Endothelial cell of umbilical vein (primary cell): Measurements from ENCODE around the gene ENO4. TPM values are rescaled to one million over a fixed set of nuclear protein-coding genes. Genes with fewer than 3 reads are reported as not detected.

Experiments
- BruUV-seq: library from RNA; stranded (reverse); fragments of 400-500 nt; replicated peaks from 2 replicates; lab custom pipeline; 2021; lab: Mats Ljungman, UMichigan
- CTCF ChIA-PET: fragments of 300-600, 350-600 bp; sonication (Branson Sonifier 250); formaldehyde crosslinking; loops from one replicate; lab custom pipeline; 2021; ENCODE audit warnings: antibody characterized with exemption, inconsistent platforms; lab: Charles Lee
- POLR2A ChIA-PET: fragments of 300-600, 350-600 bp; sonication (Branson Sonifier 250); formaldehyde crosslinking; loops from one replicate; lab custom pipeline; 2021; ENCODE audit warnings: antibody characterized with exemption, inconsistent platforms; lab: Charles Lee
- DNase-seq: peaks from one replicate; pipeline ENCODE4 v3.0.0-alpha.2; 2011; ENCODE audit warnings: low read depth, low spot score
- FAIRE-seq: peaks from 2 replicates; lab custom pipeline; 2011; peaks lifted over from hg19 to GRCh38; lab: Jason Lieb, UNC
- H2AFZ ChIP-seq: 2 replicates; pipeline ENCODE4 v1.6.0; 2012; ENCODE audit warnings: low read depth, low read length, control low read depth, inconsistent platforms
- H3K27ac ChIP-seq: 2 replicates; pipeline ENCODE4 v1.5.1; 2011; ENCODE audit warnings: low read depth, mild to moderate bottlenecking, control low read depth, low read length, moderate library complexity; ENCODE audit not compliant: insufficient read depth
- H3K27me3 ChIP-seq, 2 experiments: 2 replicates each; pipeline versions ENCODE4 v1.6.0 to v1.6.1; 2011; ENCODE audit warnings: low read length in 2 of 2, mixed read lengths in 1 of 2; ENCODE audit not compliant: control insufficient read depth in 2 of 2, insufficient read depth in 2 of 2
- H3K36me3 ChIP-seq, 2 experiments: 2 replicates in 1 of 2; 3 replicates in 1 of 2; pipeline ENCODE4 v1.5.1; 2011; ENCODE audit warnings: low read length in 2 of 2, mild to moderate bottlenecking in 1 of 2, moderate library complexity in 1 of 2; ENCODE audit not compliant: control insufficient read depth in 2 of 2, insufficient read depth in 2 of 2; ENCODE audit errors: extremely low read depth in 1 of 2
- H3K4me1 ChIP-seq: 3 replicates; pipeline ENCODE4 v1.5.1; 2011; ENCODE audit warnings: mild to moderate bottlenecking, low read length; ENCODE audit not compliant: control insufficient read depth, insufficient read depth; ENCODE audit errors: extremely low read depth
- H3K4me2 ChIP-seq: 2 replicates; pipeline ENCODE4 v1.6.1; 2011; ENCODE audit warnings: low read length, control low read depth, mixed read lengths; ENCODE audit not compliant: insufficient read depth
- H3K4me3 ChIP-seq, 3 experiments: fragments of 200-600 bp in 1 of 3; sonication (generic), shearing (Covaris generic) in 1 of 3; replicated peaks in 1 of 3; 2 replicates each; pipeline ENCODE4 v1.5.1; 2011 to 2016; ENCODE audit warnings: control low read depth in 3 of 3, low read length in 3 of 3, mild to moderate bottlenecking in 2 of 3, inconsistent platforms in 1 of 3, low read depth in 1 of 3, moderate library complexity in 1 of 3; ENCODE audit not compliant: insufficient read depth in 1 of 3
- H3K79me2 ChIP-seq: 2 replicates; pipeline ENCODE4 v1.6.0; 2012; ENCODE audit warnings: low read length, inconsistent platforms; ENCODE audit not compliant: control insufficient read depth, insufficient read depth
- H3K9ac ChIP-seq: replicated peaks from 2 replicates; pipeline ENCODE3; 2011; ENCODE audit warnings: low read length, control low read depth; ENCODE audit not compliant: insufficient read depth; ENCODE audit errors: extremely low read depth
- H3K9me1 ChIP-seq: replicated peaks from 3 replicates; pipeline ENCODE4 v1.6.0; 2011; ENCODE audit warnings: mild to moderate bottlenecking, low read length; ENCODE audit not compliant: control insufficient read depth, insufficient read depth; ENCODE audit errors: extremely low read depth
- H3K9me3 ChIP-seq: replicated peaks from 2 replicates; pipeline ENCODE4 v1.5.1; 2012; ENCODE audit warnings: low read length, inconsistent platforms; ENCODE audit not compliant: control insufficient read depth, insufficient read depth
- H4K20me1 ChIP-seq: replicated peaks from 2 replicates; pipeline ENCODE3; 2011; ENCODE audit warnings: mild to moderate bottlenecking, low read length; ENCODE audit not compliant: control insufficient read depth, insufficient read depth; ENCODE audit errors: extremely low read depth
- EZH2 ChIP-seq: IDR thresholded peaks from 2 replicates; pipeline ENCODE4 v1.6.1; 2012; ENCODE audit warnings: borderline replicate concordance, low read depth, mild to moderate bottlenecking, moderate library complexity, low read length, inconsistent platforms; ENCODE audit not compliant: severe bottlenecking
- FOS ChIP-seq: IDR thresholded peaks from 2 replicates; pipeline ENCODE4 v1.6.1; 2011; ENCODE audit warnings: mild to moderate bottlenecking, low read length, moderate library complexity, borderline replicate concordance; ENCODE audit not compliant: insufficient read depth
- GATA2 ChIP-seq: IDR thresholded peaks from 2 replicates; pipeline ENCODE4 v1.7.0; 2011; ENCODE audit warnings: low read depth, mild to moderate bottlenecking, moderate library complexity, mixed read lengths, low read length; ENCODE audit not compliant: insufficient read length, insufficient read depth
- JUN ChIP-seq: IDR thresholded peaks from 2 replicates; pipeline ENCODE4 v1.6.1; 2011; ENCODE audit warnings: borderline replicate concordance, low read depth; ENCODE audit not compliant: insufficient read length, insufficient read depth
- MYC ChIP-seq: IDR thresholded peaks from one replicate; pipeline ENCODE4 v1.6.1; 2011; ENCODE audit warnings: mild to moderate bottlenecking, low read depth, low read length
- POLR2A ChIP-seq: IDR thresholded peaks from 2 replicates; pipeline ENCODE4 v1.6.1; 2012; ENCODE audit warnings: low read depth, mild to moderate bottlenecking, control low read depth, low read length
- POLR2AphosphoS5 ChIP-seq: IDR thresholded peaks from 2 replicates; pipeline ENCODE4 v1.6.1; 2012; ENCODE audit warnings: low read depth, mild to moderate bottlenecking, control low read depth, low read length, moderate library complexity; ENCODE audit not compliant: insufficient read depth
- dilution Hi-C: fragments of 300-500 bp; cut with MboI; formaldehyde crosslinking; loops from one replicate; pipeline ENCODE4 v1.15.0; 2019; ENCODE audit warnings: low sequenced_read_pairs; ENCODE audit not compliant: extremely low pct_ligation_motif_present
- intact Hi-C: fragments of 100-400 bp; cut with micrococcal nuclease; formaldehyde crosslinking; loops from one replicate; pipeline ENCODE4 v1.10.0; 2022
- polyA plus RNA-seq, 4 experiments: library from polyadenylated mRNA; depleted of rRNA in 3 of 4; stranded (reverse) in 3 of 4; unstranded in 1 of 4; fragments of >200 nt; gene quantifications; 2 replicates each; pipeline versions ENCODE4 v1.2.1 to v1.2.3, GENCODE V29; 2011 to 2012; ENCODE audit warnings: missing spikeins in 1 of 4
- total RNA-seq: library from RNA; stranded (reverse); gene quantifications from 2 replicates; pipeline ENCODE4 v1.2.3, GENCODE V29; 2021
- TF ChIP-seq, protein P1 (sequence below): IDR thresholded peaks from 2 replicates; pipeline ENCODE4 v1.6.1; 2011; ENCODE audit not compliant: insufficient read depth, insufficient read length
- TF ChIP-seq, protein P2 (sequence below), 2 donors: IDR thresholded peaks; 1 replicate in 1 of 2; 2 replicates in 1 of 2; pipeline ENCODE4 v1.5.1; 2011; ENCODE audit warnings: low read length in 2 of 2, mild to moderate bottlenecking in 2 of 2, moderate library complexity in 2 of 2, control low read depth in 1 of 2, inconsistent platforms in 1 of 2, low read depth in 1 of 2; ENCODE audit not compliant: insufficient read depth in 1 of 2; ENCODE audit errors: extremely low read depth in 1 of 2

The ENO4 gene
- total and polyA plus RNA-seq, 2 donors (not counting 3 experiments of a cell fraction or from before 2014, with no cell fraction given): 0.08 TPM; not detected in 1

DNA sequence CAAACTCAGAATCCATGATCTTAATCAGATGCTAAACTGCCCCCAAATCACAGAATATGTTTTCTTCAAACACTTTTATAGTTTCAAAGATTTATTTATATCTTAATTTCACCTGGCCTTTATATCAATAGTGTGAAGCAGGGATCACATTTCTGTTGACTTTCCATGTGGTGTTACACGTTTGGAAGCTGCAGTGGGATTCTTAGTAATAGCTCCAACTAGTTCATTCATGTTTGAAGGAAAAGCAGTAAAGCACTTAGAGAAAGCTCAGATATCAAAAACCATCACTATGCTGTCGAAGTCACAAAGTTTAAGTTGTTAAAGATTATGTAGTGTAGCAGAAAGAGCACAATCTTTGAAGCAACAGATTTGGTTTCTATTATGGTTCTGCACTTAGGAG lies 16.8 kb downstream of the ENO4 start:
- ChIA-PET CTCF (no interaction called here), POLR2A (no interaction called here)
- Histone ChIP-seq H3K27me3 (peaks cover 0 to 5% of the 10 kb centered on the region in 2 experiments), H3K9ac (no peak overlapping the region), H3K79me2 (no peaks in the 10 kb centered on the region), H3K4me3 (no peak overlapping the region), H3K4me2 (no peak overlapping the region), H3K36me3 (no peaks in the 10 kb centered on the region), H4K20me1 (no peaks in the 10 kb centered on the region), H3K9me3 (no peaks in the 10 kb centered on the region), H3K27ac (no peak overlapping the region), H3K9me1 (no peaks in the 10 kb centered on the region), H2AFZ (no peak overlapping the region), H3K4me1 (no peaks in the 10 kb centered on the region)
- DNase-seq: no peak
- no TSS peak for BruUV-seq
- no peak for TF ChIP-seq GATA2
- TF ChIP-seq POLR2A: no peak
- TF ChIP-seq POLR2AphosphoS5: no peak
- TF ChIP-seq, protein P1, sequence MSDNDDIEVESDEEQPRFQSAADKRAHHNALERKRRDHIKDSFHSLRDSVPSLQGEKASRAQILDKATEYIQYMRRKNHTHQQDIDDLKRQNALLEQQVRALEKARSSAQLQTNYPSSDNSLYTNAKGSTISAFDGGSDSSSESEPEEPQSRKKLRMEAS: no peak
- TF ChIP-seq FOS: no peak
- TF ChIP-seq MYC: no peak
- TF ChIP-seq, protein P2, sequence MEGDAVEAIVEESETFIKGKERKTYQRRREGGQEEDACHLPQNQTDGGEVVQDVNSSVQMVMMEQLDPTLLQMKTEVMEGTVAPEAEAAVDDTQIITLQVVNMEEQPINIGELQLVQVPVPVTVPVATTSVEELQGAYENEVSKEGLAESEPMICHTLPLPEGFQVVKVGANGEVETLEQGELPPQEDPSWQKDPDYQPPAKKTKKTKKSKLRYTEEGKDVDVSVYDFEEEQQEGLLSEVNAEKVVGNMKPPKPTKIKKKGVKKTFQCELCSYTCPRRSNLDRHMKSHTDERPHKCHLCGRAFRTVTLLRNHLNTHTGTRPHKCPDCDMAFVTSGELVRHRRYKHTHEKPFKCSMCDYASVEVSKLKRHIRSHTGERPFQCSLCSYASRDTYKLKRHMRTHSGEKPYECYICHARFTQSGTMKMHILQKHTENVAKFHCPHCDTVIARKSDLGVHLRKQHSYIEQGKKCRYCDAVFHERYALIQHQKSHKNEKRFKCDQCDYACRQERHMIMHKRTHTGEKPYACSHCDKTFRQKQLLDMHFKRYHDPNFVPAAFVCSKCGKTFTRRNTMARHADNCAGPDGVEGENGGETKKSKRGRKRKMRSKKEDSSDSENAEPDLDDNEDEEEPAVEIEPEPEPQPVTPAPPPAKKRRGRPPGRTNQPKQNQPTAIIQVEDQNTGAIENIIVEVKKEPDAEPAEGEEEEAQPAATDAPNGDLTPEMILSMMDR (IDR thresholded peaks at IDR 0.05; ENCODE audit: extremely low read depth in 1 of 2, insufficient read depth in 1 of 2, low read depth in 1 of 2, low read length in 2 of 2): no peak
- TF ChIP-seq EZH2: no peak
- TF ChIP-seq JUN: no peak
- FAIRE-seq: no peak
- dilution Hi-C loops: no loop called here
- intact Hi-C loops: no loop called here
